HG03558 (cell line): ENCODE data around the gene ZNF608.

ENCODE experiments used
- ATAC-seq: cut with Tn5 transposase; IDR thresholded peaks from one replicate; pipeline ENCODE4 v1.9.1; 2021; ENCODE audit warnings: moderate number of reproducible peaks; ENCODE audit not compliant: unreplicated experiment; ENCODE audit errors: extremely low read depth

Gene ZNF608

DNA sequence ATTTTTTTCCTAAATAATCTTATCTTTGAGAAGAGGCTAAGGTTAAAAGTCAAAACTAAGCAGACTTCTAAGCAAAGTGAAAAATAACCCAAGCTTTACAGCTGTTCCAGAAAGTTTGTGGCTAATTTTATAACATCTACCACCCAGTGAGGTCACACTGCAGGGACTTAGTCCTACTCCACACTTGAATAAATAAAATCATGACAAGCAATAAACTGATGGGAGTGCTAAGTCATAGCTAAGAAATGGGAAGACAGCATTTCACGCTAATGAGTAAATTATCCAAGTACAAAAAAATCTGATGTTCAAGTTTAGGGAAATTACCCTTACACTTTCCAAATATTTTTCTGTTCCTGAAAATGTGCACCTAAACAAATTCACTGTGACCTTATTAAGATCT is 47.7 kb downstream of the ZNF608 start:
- no peak for ATAC-seq

DNA sequence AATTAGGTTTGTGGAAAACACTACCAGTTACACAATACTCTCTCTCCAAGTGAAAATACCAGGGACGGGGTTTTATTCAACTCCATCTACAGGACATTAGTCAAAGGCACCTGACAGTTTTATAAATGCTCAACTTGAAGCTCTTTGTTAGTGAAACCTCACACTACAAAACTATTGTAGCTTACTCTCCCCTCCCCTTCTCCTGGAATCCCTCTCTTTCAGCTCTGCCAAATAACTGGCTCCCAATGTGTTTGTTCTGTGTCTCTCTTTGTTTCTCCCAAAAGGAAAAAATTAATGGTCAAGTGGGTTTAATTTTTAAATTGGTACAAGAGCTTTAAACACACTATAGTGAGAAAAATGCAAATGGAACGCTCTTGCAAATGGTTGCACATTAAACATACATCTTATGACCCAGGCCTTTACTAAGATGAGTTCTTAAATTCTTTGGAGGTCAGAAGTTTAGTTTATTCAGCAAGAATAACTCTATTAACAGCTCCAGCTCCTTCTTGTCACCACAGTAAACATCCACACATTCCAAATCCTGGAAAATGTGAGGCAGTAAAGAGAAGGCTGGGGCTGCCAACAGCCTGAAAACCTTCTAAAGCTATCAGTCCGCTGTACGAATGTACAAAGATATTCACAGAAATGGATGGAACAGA is 48.4 kb downstream of the ZNF608 start:
- no peak for ATAC-seq

DNA sequence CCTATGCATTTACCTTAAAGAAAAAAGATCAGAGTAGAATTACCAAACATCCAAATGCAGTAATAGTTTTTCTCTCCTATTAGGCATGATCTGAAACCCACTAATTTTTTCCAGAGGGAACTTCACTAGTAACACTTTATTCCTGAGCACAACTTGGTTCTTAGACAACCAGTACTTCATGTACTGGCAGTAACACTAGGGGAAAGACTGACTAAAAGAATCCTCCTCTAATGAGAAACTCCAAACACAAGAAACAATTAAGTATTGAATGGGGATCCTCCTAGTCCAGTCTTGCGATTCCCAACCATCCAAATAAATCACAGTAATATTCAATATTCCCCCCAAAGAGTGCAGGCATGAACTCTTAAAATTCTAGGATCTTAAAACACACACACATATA is 48.9 kb downstream of the ZNF608 start:
- no peak for ATAC-seq

DNA sequence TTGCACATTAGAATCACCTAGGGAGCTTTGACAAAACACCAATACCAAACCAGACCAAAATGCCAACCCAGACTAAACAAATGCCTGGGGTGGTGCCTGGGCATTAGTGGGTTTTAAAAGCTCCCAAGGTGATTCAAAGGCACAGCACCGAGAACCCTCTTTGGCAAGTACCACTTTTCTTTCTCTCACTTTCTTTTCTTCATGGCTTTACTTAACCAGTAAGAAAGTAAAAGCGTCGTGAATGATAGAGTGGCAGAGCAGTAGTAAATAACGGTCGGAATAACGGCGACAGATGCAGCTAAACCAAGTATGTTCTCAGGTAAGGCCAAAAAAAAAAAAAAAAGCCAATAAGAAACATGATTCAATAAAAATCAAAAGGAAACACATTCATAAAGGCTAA is 49.5 kb downstream of the ZNF608 start:
- ATAC-seq: no peak
